ENCODE data around the gene SOX1. TPM values are rescaled to one million over a fixed set of nuclear protein-coding genes. Genes with fewer than 3 reads are reported as not detected.

The SOX1 gene
- total RNA-seq, 6 experiments from 2014 or later, result not detected

DNA sequence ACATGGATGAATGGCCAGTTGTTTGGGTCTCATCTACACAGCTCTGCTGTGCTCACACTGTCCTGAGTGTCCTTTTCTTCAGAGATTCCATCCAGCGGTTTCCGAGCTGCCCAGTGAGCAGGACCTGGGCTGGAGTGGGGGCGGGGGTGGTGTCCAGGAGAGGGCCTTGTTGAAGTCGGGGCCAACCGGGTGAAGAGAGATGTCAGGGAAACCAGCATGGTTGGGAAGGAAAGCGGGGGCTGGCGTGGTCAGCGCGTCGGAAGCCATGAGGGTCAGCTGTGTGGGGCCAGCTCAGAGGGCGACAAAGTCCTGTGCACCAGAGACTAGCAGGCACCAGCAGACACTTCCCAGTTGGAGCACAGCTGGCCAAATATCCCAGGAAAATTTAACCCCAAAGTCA is 37.8 kb upstream of the SOX1 start:
- DNase-seq, result no peak
- 66% methylated on average over 10 of the region's 11 CpGs for WGBS (ENCODE audit: insufficient coverage, low coverage, low lambda C conversion rate, missing lambda C conversion rate)
- H3K4me1 ChIP-seq, result no peaks in the 10 kb centered on the region
- H3K9me3 ChIP-seq, result no peaks in the 10 kb centered on the region
- TF ChIP-seq, protein P1, sequence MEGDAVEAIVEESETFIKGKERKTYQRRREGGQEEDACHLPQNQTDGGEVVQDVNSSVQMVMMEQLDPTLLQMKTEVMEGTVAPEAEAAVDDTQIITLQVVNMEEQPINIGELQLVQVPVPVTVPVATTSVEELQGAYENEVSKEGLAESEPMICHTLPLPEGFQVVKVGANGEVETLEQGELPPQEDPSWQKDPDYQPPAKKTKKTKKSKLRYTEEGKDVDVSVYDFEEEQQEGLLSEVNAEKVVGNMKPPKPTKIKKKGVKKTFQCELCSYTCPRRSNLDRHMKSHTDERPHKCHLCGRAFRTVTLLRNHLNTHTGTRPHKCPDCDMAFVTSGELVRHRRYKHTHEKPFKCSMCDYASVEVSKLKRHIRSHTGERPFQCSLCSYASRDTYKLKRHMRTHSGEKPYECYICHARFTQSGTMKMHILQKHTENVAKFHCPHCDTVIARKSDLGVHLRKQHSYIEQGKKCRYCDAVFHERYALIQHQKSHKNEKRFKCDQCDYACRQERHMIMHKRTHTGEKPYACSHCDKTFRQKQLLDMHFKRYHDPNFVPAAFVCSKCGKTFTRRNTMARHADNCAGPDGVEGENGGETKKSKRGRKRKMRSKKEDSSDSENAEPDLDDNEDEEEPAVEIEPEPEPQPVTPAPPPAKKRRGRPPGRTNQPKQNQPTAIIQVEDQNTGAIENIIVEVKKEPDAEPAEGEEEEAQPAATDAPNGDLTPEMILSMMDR (IDR thresholded peaks at IDR 0.05), result no peak
- no peak for TF ChIP-seq POLR2A (IDR thresholded peaks at IDR 0.05)
- H3K27ac ChIP-seq, result no peak overlapping the region
- no peak overlapping the region for H3K4me3 ChIP-seq
- ATAC-seq, result no peak
- no peaks in the 10 kb centered on the region for H3K36me3 ChIP-seq
- no peaks in the 10 kb centered on the region for H3K27me3 ChIP-seq
- intact Hi-C loops (cut with DNase I), result no loop called here

DNA sequence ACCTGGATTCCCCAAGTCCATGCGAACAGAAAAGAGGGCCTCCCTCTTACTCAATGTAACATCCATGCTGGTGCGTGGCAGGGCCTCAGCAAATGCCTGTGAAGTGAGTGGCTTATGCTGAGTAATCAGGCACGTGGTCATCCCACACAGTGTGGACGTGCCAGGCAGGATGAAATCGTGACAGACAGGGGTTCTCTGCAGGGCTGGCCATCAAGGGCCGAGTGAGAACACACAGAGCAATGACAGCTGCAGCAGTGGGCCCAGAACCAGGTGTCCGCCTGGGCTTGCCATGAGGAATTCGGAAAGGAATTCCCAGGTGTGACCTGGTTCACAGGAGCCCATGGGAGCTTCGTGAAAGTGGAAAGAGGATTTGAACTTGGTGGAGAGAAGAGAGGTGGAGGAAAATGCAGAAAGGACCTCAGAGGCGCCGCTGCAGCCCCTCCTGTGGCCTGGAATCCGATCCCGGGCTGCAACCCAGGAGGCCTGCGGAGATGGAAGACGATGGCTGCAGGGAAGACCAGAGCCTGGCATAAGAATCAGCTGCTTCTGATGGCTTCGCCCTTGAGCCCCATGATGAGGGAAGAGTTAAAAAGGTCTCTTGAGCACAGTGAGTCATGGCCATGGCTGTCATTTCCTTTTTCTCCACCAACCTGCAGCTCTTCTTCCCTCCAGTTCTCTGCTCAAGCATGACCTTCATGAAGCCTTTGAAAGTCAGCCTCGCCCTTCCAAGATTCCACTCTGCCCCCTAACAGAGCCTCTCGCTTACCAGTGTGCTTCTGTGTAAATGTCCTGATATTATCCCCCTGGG is 34.6 kb upstream of the SOX1 start:
- ATAC-seq (peak in 1 of 4 donors; percentile 32), DNase-seq (no peak)
- intact Hi-C loops (cut with DNase I), result no loop called here
- Histone ChIP-seq H3K27ac (no peak overlapping the region), H3K27me3 (no peaks in the 10 kb centered on the region), H3K9me3 (no peaks in the 10 kb centered on the region), H3K4me3 (no peak overlapping the region), H3K36me3 (no peaks in the 10 kb centered on the region), H3K4me1 (no peaks in the 10 kb centered on the region)
- 55% methylated on average over 10 of the region's 18 CpGs for WGBS (ENCODE audit: insufficient coverage, low coverage, low lambda C conversion rate, missing lambda C conversion rate)
- TF ChIP-seq, protein P1 (IDR thresholded peaks at IDR 0.05), result no peak
- no peak for TF ChIP-seq POLR2A (IDR thresholded peaks at IDR 0.05)

DNA sequence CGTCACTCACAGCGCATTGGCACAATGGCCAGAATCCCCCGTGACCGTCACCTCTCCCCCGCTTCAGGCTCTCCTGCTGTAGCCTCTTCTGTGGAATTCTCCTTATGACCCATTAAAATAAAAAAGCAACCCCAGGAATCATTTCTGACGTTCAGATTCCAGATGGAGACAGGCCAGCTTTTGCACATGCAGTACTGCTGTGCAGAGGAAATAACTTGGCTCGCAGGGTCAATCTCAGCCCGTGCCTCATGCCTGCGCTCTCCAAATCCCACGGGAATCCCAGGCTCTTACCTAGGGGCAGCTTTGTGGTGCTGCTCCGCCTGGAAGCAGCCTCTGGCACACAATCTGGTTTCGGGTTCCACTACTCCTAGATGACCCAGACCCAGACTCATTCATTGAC is 32.7 kb upstream of the SOX1 start:
- no peaks in the 10 kb centered on the region for H3K27me3 ChIP-seq
- no peak overlapping the region for H3K27ac ChIP-seq
- intact Hi-C loops (cut with DNase I), result no loop called here
- no peaks in the 10 kb centered on the region for H3K4me1 ChIP-seq
- no peaks in the 10 kb centered on the region for H3K36me3 ChIP-seq
- H3K9me3 ChIP-seq, result no peaks in the 10 kb centered on the region
- H3K4me3 ChIP-seq, result no peak overlapping the region
- ATAC-seq (no peak), DNase-seq (no peak)
- 64% methylated on average over 10 of the region's 12 CpGs for WGBS (ENCODE audit: insufficient coverage, low coverage, low lambda C conversion rate, missing lambda C conversion rate)
- no peak for TF ChIP-seq POLR2A (IDR thresholded peaks at IDR 0.05)
- TF ChIP-seq, protein P1 (IDR thresholded peaks at IDR 0.05), result no peak

DNA sequence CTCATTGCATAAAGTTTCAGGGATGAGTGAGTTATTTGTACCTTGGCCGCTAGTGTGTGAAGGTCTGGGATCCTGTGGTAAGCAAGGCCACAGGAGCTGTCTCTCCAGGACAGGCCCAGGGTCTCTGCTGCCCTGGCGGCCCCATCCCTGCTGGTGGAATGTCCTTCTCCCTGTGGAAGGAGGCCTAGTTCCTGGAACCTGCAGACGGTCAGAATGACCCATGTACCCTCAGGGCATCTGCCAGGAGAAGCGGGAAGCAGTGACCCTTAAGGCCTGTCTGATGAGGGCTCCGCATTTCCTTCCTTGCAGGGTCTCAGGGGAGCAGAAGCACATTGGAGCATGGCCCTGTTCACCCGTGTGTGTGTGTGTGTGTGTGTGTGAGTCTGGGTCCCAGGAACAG is 32.1 kb upstream of the SOX1 start:
- intact Hi-C loops (cut with DNase I), result no loop called here
- Histone ChIP-seq H3K27me3 (no peaks in the 10 kb centered on the region), H3K9me3 (no peaks in the 10 kb centered on the region), H3K27ac (no peak overlapping the region), H3K4me1 (no peaks in the 10 kb centered on the region), H3K36me3 (no peaks in the 10 kb centered on the region), H3K4me3 (no peak overlapping the region)
- 58% methylated on average over 2 of the region's 6 CpGs for WGBS (ENCODE audit: insufficient coverage, low coverage, low lambda C conversion rate, missing lambda C conversion rate)
- no peak for TF ChIP-seq POLR2A (IDR thresholded peaks at IDR 0.05)
- TF ChIP-seq, protein P1 (IDR thresholded peaks at IDR 0.05), result no peak
- DNase-seq (no peak), ATAC-seq (no peak)
